Keratinocyte (primary cell): ENCODE measurements around the gene SLC29A1. TPM values are rescaled to one million over a fixed set of nuclear protein-coding genes. Genes with fewer than 3 reads are reported as not detected.

Experiments used
- DNase-seq: peaks from one replicate; pipeline ENCODE4 v3.0.0-alpha.2; 2011; ENCODE audit warnings: low read depth, missing footprints, low spot score
- FAIRE-seq: peaks from 2 replicates; lab custom pipeline; 2011; peaks lifted over from hg19 to GRCh38; lab: Jason Lieb, UNC
- H2AFZ ChIP-seq: 2 replicates; pipeline ENCODE4 v1.6.0; 2012; ENCODE audit warnings: low read length, control low read depth, inconsistent platforms; ENCODE audit not compliant: control insufficient read depth
- H3K27ac ChIP-seq: 2 replicates; pipeline ENCODE4 v1.5.1; 2011; ENCODE audit warnings: low read length; ENCODE audit not compliant: control insufficient read depth, insufficient read depth
- H3K27me3 ChIP-seq: 3 replicates; pipeline ENCODE4 v1.6.0; 2011; ENCODE audit warnings: low read length; ENCODE audit not compliant: control insufficient read depth, insufficient read depth; ENCODE audit errors: extremely low read depth
- H3K36me3 ChIP-seq, 2 experiments: 2 replicates in 1 of 2; 3 replicates in 1 of 2; pipeline ENCODE4 v1.5.1; 2011; ENCODE audit warnings: low read length in 2 of 2, mild to moderate bottlenecking in 1 of 2; ENCODE audit not compliant: control insufficient read depth in 2 of 2, insufficient read depth in 2 of 2; ENCODE audit errors: extremely low read depth in 1 of 2
- H3K4me1 ChIP-seq: 3 replicates; pipeline ENCODE4 v1.5.1; 2011; ENCODE audit warnings: low read length; ENCODE audit not compliant: control insufficient read depth, insufficient read depth; ENCODE audit errors: extremely low read depth
- H3K4me2 ChIP-seq: 3 replicates; pipeline ENCODE4 v1.6.0; 2011; ENCODE audit warnings: low read depth, low read length; ENCODE audit not compliant: control insufficient read depth, insufficient read depth; ENCODE audit errors: extremely low read depth
- H3K4me3 ChIP-seq, 3 experiments: fragments of 200-600 bp in 1 of 3; sonication (generic) in 1 of 3; 2 replicates in 2 of 3; 3 replicates in 1 of 3; pipeline ENCODE4 v1.5.1; 2011 to 2016; ENCODE audit warnings: low read length in 3 of 3, mild to moderate bottlenecking in 3 of 3, control low read depth in 2 of 3, inconsistent platforms in 1 of 3, low read depth in 1 of 3, mixed read lengths in 1 of 3, mixed run types in 1 of 3, moderate library complexity in 1 of 3; ENCODE audit not compliant: control insufficient read depth in 2 of 3, insufficient read depth in 2 of 3; ENCODE audit errors: extremely low read depth in 1 of 3
- H3K79me2 ChIP-seq: 2 replicates; pipeline ENCODE4 v1.6.0; 2012; ENCODE audit warnings: low read length; ENCODE audit not compliant: control insufficient read depth, insufficient read depth
- H3K9ac ChIP-seq: 3 replicates; pipeline ENCODE4 v1.6.0; 2011; ENCODE audit warnings: low read length; ENCODE audit not compliant: control insufficient read depth, insufficient read depth; ENCODE audit errors: extremely low read depth
- H3K9me1 ChIP-seq: 3 replicates; pipeline ENCODE4 v1.6.0; 2011; ENCODE audit warnings: low read length; ENCODE audit not compliant: control insufficient read depth, insufficient read depth; ENCODE audit errors: extremely low read depth
- H3K9me3 ChIP-seq: 2 replicates; pipeline ENCODE4 v1.5.1; 2012; ENCODE audit warnings: low read depth, low read length; ENCODE audit not compliant: control insufficient read depth
- H4K20me1 ChIP-seq: 3 replicates; pipeline ENCODE4 v1.6.0; 2011; ENCODE audit warnings: low read length; ENCODE audit not compliant: control insufficient read depth, insufficient read depth; ENCODE audit errors: extremely low read depth
- CTCF ChIP-seq, 3 experiments: IDR thresholded peaks in 1 of 3; conservative IDR thresholded peaks in 1 of 3; optimal IDR thresholded peaks in 1 of 3; 2 replicates in 2 of 3; 3 replicates in 1 of 3; pipeline versions ENCODE3 to v1.5.1; 2011; ENCODE audit warnings: low read length in 3 of 3, mild to moderate bottlenecking in 3 of 3, moderate library complexity in 2 of 3, control low read depth in 1 of 3, inconsistent platforms in 1 of 3; ENCODE audit not compliant: insufficient read depth in 2 of 3; ENCODE audit errors: extremely low read depth in 1 of 3
- EZH2 ChIP-seq: IDR thresholded peaks from one replicate; pipeline ENCODE4 v1.6.1; 2012; ENCODE audit warnings: inconsistent platforms, mild to moderate bottlenecking, low read length, moderate library complexity
- dilution Hi-C: fragments of 300-500 bp; cut with MboI; formaldehyde crosslinking; loops from one replicate; pipeline ENCODE4 v1.7.0; 2020; ENCODE audit warnings: low sequenced_read_pairs; ENCODE audit not compliant: extremely low pct_ligation_motif_present
- polyA plus RNA-seq, 5 experiments: library from polyadenylated mRNA; depleted of rRNA in 3 of 5; stranded (reverse) in 3 of 5; stranded (forward) in 1 of 5; unstranded in 1 of 5; fragments of >200 nt; gene quantifications; 1 replicate in 1 of 5; 2 replicates in 3 of 5; 3 replicates in 1 of 5; pipeline versions ENCODE4 v1.2.1 to v1.2.3, GENCODE V29; 2011 to 2012; ENCODE audit warnings: missing spikeins in 2 of 5, low read depth in 1 of 5, low replicate concordance in 1 of 5

The SLC29A1 gene
- polyA plus RNA-seq, 1 donor (not counting 4 experiments of a cell fraction or from before 2014, with no cell fraction given), result 51.0 TPM

DNA sequence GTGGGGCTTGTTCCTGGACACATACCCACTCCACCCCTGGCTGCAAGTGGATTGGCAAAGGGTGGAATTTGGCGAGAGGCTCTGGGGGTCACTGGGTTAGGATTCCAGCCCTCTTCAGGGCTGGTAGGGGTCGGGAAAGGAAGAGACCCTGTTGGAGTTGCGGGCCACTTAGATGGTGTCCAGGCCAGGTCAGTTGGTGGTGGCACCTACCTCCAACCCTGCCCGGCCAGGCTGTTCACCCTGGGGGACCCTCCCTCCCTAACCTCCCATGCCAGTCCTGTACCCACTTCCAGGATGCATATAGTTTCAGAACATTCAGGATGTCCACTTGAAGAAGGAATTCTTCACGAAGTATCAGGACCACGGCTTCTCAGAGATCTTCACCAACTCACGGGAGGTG lies 43.7 kb upstream of the SLC29A1 start:
- no peak overlapping the region for H2AFZ ChIP-seq
- H3K4me3 ChIP-seq, result no peak overlapping the region
- H3K9me1 ChIP-seq, result no peaks in the 10 kb centered on the region
- FAIRE-seq, result no peak
- TF ChIP-seq EZH2 (no peak), CTCF (optimal IDR thresholded peaks at IDR 0.05 in 1 of 3, IDR thresholded peaks at IDR 0.05 in 1 of 3, conservative IDR thresholded peaks at IDR 0.05 in 1 of 3; ENCODE audit: extremely low read depth in 1 of 3, insufficient read depth in 2 of 3, low read length in 3 of 3) (no peak)
- H3K9ac ChIP-seq, result no peak overlapping the region
- dilution Hi-C loops, result no loop called here
- H3K4me1 ChIP-seq, result peaks cover 12% of the 10 kb centered on the region
- DNase-seq, result no peak
- peaks cover 3% of the 10 kb centered on the region for H3K9me3 ChIP-seq
- no peaks in the 10 kb centered on the region for H3K36me3 ChIP-seq
- H3K79me2 ChIP-seq, result no peaks in the 10 kb centered on the region
- H3K27me3 ChIP-seq, result no peaks in the 10 kb centered on the region
- H4K20me1 ChIP-seq, result no peaks in the 10 kb centered on the region
- no peak overlapping the region for H3K4me2 ChIP-seq
- H3K27ac ChIP-seq, result no peak overlapping the region

DNA sequence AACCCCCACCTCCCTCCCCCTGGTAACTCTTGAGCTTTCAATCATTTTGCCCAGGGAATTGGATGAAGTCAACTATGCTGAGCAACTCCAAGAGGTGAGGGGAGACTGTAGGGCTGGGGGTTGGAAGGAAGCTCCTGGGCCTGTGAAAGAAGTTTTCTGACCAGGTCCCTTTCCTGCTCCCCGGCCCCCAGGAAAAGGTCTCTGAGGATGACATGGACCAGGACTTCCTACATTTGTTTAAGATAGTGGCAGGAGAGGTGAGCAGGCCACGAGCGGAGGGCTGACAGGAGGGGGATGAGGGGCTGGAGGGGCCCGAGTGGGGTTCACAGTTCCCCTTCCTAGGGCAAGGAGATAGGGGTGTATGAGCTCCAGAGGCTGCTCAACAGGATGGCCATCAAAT lies 43.0 kb upstream of the SLC29A1 start:
- TF ChIP-seq EZH2 (no peak), CTCF (optimal IDR thresholded peaks at IDR 0.05 in 1 of 3, IDR thresholded peaks at IDR 0.05 in 1 of 3, conservative IDR thresholded peaks at IDR 0.05 in 1 of 3; ENCODE audit: extremely low read depth in 1 of 3, insufficient read depth in 2 of 3, low read length in 3 of 3) (no peak)
- DNase-seq (no peak), FAIRE-seq (no peak)
- H3K4me1 ChIP-seq, result peaks cover 12% of the 10 kb centered on the region
- no peak overlapping the region for H3K4me3 ChIP-seq
- no peak overlapping the region for H2AFZ ChIP-seq
- no peaks in the 10 kb centered on the region for H4K20me1 ChIP-seq
- H3K79me2 ChIP-seq, result no peaks in the 10 kb centered on the region
- H3K4me2 ChIP-seq, result no peak overlapping the region
- no peaks in the 10 kb centered on the region for H3K27me3 ChIP-seq
- no peak overlapping the region for H3K27ac ChIP-seq
- dilution Hi-C loops, result no loop called here
- no peak overlapping the region for H3K9ac ChIP-seq
- no peaks in the 10 kb centered on the region for H3K9me1 ChIP-seq
- peaks cover 3% of the 10 kb centered on the region for H3K9me3 ChIP-seq
- no peaks in the 10 kb centered on the region for H3K36me3 ChIP-seq
